Upper lobe of right lung (tissue), 1 donor: ENCODE results near the gene SPANXA1. TPM values are rescaled to one million over a fixed set of nuclear protein-coding genes. Genes with fewer than 3 reads are reported as not detected.
"Not testable (repeated sequence)": the region's sequence is repeated elsewhere in the genome, so short reads cannot be mapped to it uniquely, and the experiment has no call there.

Experiments used
- ATAC-seq: fragments of 200-7000 bp; cut with Tn5 transposase; one replicate; pipeline ENCODE4 v1.9.1; 2020; ENCODE audit warnings: mild to moderate bottlenecking, moderate library complexity
- DNase-seq: peaks from one replicate; pipeline ENCODE4 v3.0.0-alpha.2; 2020
- H3K27ac ChIP-seq: fragments of 200-600 bp; one replicate; pipeline ENCODE4 v1.8.0; 2022
- H3K27me3 ChIP-seq: fragments of 200-600 bp; one replicate; pipeline ENCODE4 v1.8.0; 2022; ENCODE audit warnings: mild to moderate bottlenecking
- H3K36me3 ChIP-seq: fragments of 200-600 bp; one replicate; pipeline ENCODE4 v1.8.0; 2022
- H3K4me1 ChIP-seq: fragments of 200-600 bp; one replicate; pipeline ENCODE4 v1.8.0; 2022
- H3K4me3 ChIP-seq: fragments of 200-600 bp; one replicate; pipeline ENCODE4 v1.8.0; 2022; ENCODE audit warnings: mild to moderate bottlenecking
- H3K9me3 ChIP-seq: fragments of 200-600 bp; one replicate; pipeline ENCODE4 v1.8.0; 2022
- intact Hi-C: fragments of 100-400 bp; cut with DNase I; formaldehyde crosslinking; loops from one replicate; pipeline ENCODE4 v1.11.0; 2022
- long read RNA-seq: library from polyadenylated mRNA; unstranded; transcript quantifications from one replicate; pipeline ENCODE4 v2.0.0, GENCODE V29; 2021
- total RNA-seq: library from RNA; stranded (reverse); fragmentation: NEBNext Ultra II Directional; extraction: Animal tissue kit (Norgen Biotek cat#: 25700); gene quantifications from one replicate; pipeline ENCODE4 v1.2.1, GENCODE V29; 2021
- TF ChIP-seq, protein P1 (sequence below): fragments of 200-600 bp; IDR thresholded peaks from one replicate; pipeline ENCODE4 v1.8.0; 2022; ENCODE audit warnings: antibody characterized with exemption
- donor health status: DM: no; HTN: yes; CAD: no; lungs with severe emphysema.

Gene SPANXA1, protein sequence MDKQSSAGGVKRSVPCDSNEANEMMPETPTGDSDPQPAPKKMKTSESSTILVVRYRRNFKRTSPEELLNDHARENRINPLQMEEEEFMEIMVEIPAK
- not detected for total RNA-seq
- long read RNA-seq = 0 reads

DNA sequence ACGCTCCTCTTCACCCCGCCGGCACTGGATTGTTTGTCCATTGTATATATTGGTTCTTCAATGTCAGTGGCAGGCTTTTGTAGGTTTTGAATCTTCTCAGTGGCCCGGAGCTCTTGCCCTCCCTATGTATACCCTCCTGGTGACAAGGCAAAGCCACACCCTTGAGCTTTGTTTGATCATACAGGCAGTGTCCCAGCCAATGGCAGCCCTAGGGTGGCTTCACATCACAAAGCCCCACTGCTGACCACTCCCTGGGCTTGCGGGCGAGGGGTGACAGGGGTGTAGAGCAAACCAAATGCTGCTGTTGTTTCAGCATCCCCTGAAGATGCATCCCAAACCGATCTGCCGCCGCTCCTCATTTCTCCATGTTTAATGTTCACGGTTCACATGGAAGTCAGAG is at the start of gene SPANXA1:
Gene SPANXA1, minus strand, starts transcription at position 101 of the 400 bp plus-strand sequence. Its CDS starts 60 bp downstream, at position 41.
- H3K4me3 ChIP-seq, intact Hi-C loops, H3K27ac ChIP-seq, ATAC-seq, H3K9me3 ChIP-seq, H3K36me3 ChIP-seq, DNase-seq, H3K27me3 ChIP-seq, H3K4me1 ChIP-seq: not testable (repeated sequence)

DNA sequence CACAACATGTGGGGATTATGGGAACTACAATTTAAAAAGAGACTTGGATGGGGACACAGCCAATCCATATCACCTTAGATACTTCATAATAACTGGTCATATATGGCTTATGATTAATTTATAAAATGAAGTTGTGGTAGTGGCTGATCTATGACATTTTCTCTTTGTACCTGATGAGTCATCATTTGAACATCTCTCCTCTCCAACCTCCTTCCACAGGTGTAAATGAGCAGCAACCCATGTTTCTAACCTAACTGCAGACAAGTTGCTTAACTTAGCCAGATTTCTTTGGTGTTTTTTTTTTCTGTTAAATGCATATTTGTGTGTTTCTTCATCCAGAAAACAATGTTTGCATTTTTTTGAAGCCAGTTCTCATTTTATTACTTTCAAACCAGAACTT is 47.6 kb upstream of the SPANXA1 start:
- no peaks in the 10 kb centered on the region for H3K9me3 ChIP-seq
- TF ChIP-seq, protein P1, sequence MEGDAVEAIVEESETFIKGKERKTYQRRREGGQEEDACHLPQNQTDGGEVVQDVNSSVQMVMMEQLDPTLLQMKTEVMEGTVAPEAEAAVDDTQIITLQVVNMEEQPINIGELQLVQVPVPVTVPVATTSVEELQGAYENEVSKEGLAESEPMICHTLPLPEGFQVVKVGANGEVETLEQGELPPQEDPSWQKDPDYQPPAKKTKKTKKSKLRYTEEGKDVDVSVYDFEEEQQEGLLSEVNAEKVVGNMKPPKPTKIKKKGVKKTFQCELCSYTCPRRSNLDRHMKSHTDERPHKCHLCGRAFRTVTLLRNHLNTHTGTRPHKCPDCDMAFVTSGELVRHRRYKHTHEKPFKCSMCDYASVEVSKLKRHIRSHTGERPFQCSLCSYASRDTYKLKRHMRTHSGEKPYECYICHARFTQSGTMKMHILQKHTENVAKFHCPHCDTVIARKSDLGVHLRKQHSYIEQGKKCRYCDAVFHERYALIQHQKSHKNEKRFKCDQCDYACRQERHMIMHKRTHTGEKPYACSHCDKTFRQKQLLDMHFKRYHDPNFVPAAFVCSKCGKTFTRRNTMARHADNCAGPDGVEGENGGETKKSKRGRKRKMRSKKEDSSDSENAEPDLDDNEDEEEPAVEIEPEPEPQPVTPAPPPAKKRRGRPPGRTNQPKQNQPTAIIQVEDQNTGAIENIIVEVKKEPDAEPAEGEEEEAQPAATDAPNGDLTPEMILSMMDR = no peak
- no peaks in the 10 kb centered on the region for H3K27me3 ChIP-seq
- ATAC-seq (no peak), DNase-seq (no peak)
- intact Hi-C loops = no loop called here
- no peak overlapping the region for H3K27ac ChIP-seq
- H3K36me3 ChIP-seq = no peaks in the 10 kb centered on the region
- no peak overlapping the region for H3K4me3 ChIP-seq
- H3K4me1 ChIP-seq = no peaks in the 10 kb centered on the region

DNA sequence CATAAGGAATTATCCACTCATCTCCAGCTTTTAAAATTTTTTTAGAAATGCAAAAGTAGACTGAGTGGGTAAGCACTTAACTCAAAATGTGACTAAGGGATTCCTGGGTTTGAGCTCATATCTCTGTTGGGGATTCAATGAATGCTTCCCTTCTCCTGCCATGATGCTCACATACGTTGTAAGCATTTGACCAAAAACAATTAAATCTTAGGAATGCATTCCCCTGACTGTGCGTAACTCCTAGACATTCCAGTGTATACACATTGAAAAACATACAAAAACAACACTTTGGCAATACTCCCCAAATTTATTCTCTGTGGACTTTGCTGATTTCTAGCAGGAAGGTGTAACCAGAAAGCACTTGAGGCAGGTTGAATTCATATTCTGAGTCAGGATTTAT is 34.8 kb upstream of the SPANXA1 start:
- H3K9me3 ChIP-seq = no peaks in the 10 kb centered on the region
- H3K36me3 ChIP-seq = no peaks in the 10 kb centered on the region
- no peaks in the 10 kb centered on the region for H3K4me1 ChIP-seq
- no peak overlapping the region for H3K4me3 ChIP-seq
- ATAC-seq = no peak
- TF ChIP-seq, protein P1 = no peak
- intact Hi-C loops = no loop called here
- DNase-seq = no peak
- H3K27ac ChIP-seq = no peak overlapping the region
- H3K27me3 ChIP-seq = no peaks in the 10 kb centered on the region

DNA sequence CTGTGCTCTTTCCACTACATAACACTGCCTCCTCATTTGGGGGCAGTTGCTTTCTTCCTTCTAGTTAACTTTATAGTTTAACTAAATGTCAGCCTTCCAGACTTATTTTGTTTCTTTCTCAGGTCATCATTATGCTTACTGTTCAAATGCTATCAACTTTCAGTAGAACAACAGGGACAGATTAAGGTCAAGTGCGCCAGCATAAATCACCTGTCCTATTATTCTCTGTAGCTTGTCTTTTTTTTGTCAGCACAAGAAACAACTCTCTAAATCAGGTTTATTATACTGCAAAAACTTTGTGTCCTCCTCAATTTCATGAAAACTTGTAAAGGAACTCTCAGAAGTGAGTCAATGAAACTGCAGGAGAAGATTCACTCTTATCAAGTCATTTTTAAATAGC is 24.6 kb upstream of the SPANXA1 start:
- no peaks in the 10 kb centered on the region for H3K36me3 ChIP-seq
- no peaks in the 10 kb centered on the region for H3K4me1 ChIP-seq
- H3K27ac ChIP-seq = no peak overlapping the region
- TF ChIP-seq, protein P1 = no peak
- H3K9me3 ChIP-seq = no peaks in the 10 kb centered on the region
- no peak overlapping the region for H3K4me3 ChIP-seq
- intact Hi-C loops = no loop called here
- H3K27me3 ChIP-seq = no peaks in the 10 kb centered on the region
- DNase-seq (no peak), ATAC-seq (no peak)

DNA sequence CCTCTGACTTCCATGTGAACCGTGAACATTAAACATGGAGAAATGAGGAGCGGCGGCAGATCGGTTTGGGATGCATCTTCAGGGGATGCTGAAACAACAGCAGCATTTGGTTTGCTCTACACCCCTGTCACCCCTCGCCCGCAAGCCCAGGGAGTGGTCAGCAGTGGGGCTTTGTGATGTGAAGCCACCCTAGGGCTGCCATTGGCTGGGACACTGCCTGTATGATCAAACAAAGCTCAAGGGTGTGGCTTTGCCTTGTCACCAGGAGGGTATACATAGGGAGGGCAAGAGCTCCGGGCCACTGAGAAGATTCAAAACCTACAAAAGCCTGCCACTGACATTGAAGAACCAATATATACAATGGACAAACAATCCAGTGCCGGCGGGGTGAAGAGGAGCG is 4.9 kb upstream of the SPANXA1 start, which contains the start of gene SPANXA2:
Gene SPANXA2, plus strand, starts transcription at position 301 of the 400 bp plus-strand sequence. Its CDS starts 60 bp downstream, at position 361.
- H3K4me3 ChIP-seq, DNase-seq, H3K9me3 ChIP-seq, H3K27me3 ChIP-seq, ATAC-seq, H3K27ac ChIP-seq, H3K36me3 ChIP-seq, intact Hi-C loops, H3K4me1 ChIP-seq: not testable (repeated sequence)

DNA sequence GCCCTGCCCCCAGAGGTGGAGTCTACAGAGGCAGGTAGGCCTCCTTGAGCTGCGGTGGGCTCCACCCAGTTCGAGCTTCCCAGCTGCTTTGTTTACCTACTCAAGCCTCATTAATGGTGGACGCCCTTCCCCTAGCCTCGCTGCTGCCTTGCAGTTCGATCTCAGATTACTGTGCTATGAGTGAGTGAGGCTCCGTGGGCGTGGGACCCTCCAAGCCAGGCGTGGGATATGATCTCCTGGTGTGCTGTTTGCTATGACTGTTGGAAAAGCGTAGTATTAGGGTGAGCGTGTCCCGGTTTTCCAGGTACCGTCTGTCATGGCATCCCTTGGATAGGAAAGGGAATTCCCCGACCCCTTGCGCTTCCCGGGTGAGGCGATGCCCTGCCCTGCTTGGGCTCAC is 42.0 kb downstream of the SPANXA1 start:
- ATAC-seq, DNase-seq, H3K27ac ChIP-seq, H3K36me3 ChIP-seq, H3K9me3 ChIP-seq, H3K4me3 ChIP-seq, H3K27me3 ChIP-seq, intact Hi-C loops, H3K4me1 ChIP-seq: not testable (repeated sequence)

Other genes with a start within 250 kb of the SPANXA1 start
- gene SPANXA2, start 5.0 kb upstream of the SPANXA1 start, total RNA-seq = not detected
- not detected for gene SPANXD, start 114.0 kb upstream of the SPANXA1 start, total RNA-seq